GM11168 (cell line): ENCODE results near the gene GALNT5.
"Not testable (repeated sequence)": the region's sequence is repeated elsewhere in the genome, so short reads cannot be mapped to it uniquely, and the experiment has no call there.

Experiments used
- in situ Hi-C: fragments of 300-500 bp; cut with MboI; formaldehyde crosslinking; loops from one replicate; pipeline ENCODE4 v1.12.0; 2022; ENCODE audit warnings: low sequenced_read_pairs; ENCODE audit not compliant: unreplicated experiment

The GALNT5 gene

GRCh38 chr2:157250836-157251235 is 6.7 kb upstream of the GALNT5 start:
- in situ Hi-C loops = no loop called here

- in situ Hi-C loops = no loop called here
Observed at GRCh38 chr2:157251932-157252331, 5.6 kb upstream of the GALNT5 start.

GRCh38 chr2:157252529-157252928 is 5.0 kb upstream of the GALNT5 start:
- in situ Hi-C loops = no loop called here

GRCh38 chr2:157254041-157254440 is 3.5 kb upstream of the GALNT5 start:
- in situ Hi-C loops = no loop called here

GRCh38 chr2:157255746-157256145 is 1.8 kb upstream of the GALNT5 start:
- in situ Hi-C loops = no loop called here

- in situ Hi-C loops = no loop called here
Observed at GRCh38 chr2:157256626-157257025, 879 bp upstream of the GALNT5 start.

- in situ Hi-C loops = no loop called here
Observed at GRCh38 chr2:157258520-157259326, 1.2 kb downstream of the GALNT5 start.

- in situ Hi-C loops = no loop called here
Observed at GRCh38 chr2:157259386-157259785, 1.9 kb downstream of the GALNT5 start.

GRCh38 chr2:157259960-157260359 is 2.5 kb downstream of the GALNT5 start:
- in situ Hi-C loops = no loop called here

- in situ Hi-C loops = no loop called here
Observed at GRCh38 chr2:157260533-157261198, 3.2 kb downstream of the GALNT5 start.

GRCh38 chr2:157261199-157261782 is 3.8 kb downstream of the GALNT5 start:
- in situ Hi-C loops = no loop called here

- in situ Hi-C loops = no loop called here
Observed at GRCh38 chr2:157262248-157262647, 4.7 kb downstream of the GALNT5 start.

- in situ Hi-C loops = no loop called here
Observed at GRCh38 chr2:157264099-157264498, 6.6 kb downstream of the GALNT5 start.

- in situ Hi-C loops = no loop called here
Observed at GRCh38 chr2:157265825-157266224, 8.3 kb downstream of the GALNT5 start.

- in situ Hi-C loops = no loop called here
Observed at GRCh38 chr2:157267476-157267875, 10.0 kb downstream of the GALNT5 start.

- in situ Hi-C loops = no loop called here
Observed at GRCh38 chr2:157269060-157269459, 11.6 kb downstream of the GALNT5 start.

- in situ Hi-C loops = no loop called here
Observed at GRCh38 chr2:157269922-157270321, 12.4 kb downstream of the GALNT5 start.

GRCh38 chr2:157271590-157272203 is 14.2 kb downstream of the GALNT5 start:
- in situ Hi-C loops = no loop called here

GRCh38 chr2:157279311-157279710 is 21.8 kb downstream of the GALNT5 start:
- in situ Hi-C loops = not testable (repeated sequence)

- in situ Hi-C loops = no loop called here
Observed at GRCh38 chr2:157281316-157281715, 23.8 kb downstream of the GALNT5 start.

- in situ Hi-C loops = no loop called here
Observed at GRCh38 chr2:157283468-157283867, 26.0 kb downstream of the GALNT5 start.
